Uterus (tissue), 2 donors: ENCODE measurements around the gene TANC2.

ENCODE experiments used
- CTCF ChIP-seq, 4 experiments: fragments of 200-600 bp in 2 of 4; fragments of 450-650 bp in 2 of 4; sonication (generic) in 2 of 4; IDR thresholded peaks; one replicate each; pipeline ENCODE4 v1.5.1; 2016 to 2019; ENCODE audit warnings: antibody characterized with exemption in 4 of 4, mild to moderate bottlenecking in 2 of 4, moderate library complexity in 1 of 4
- POLR2A ChIP-seq, 2 donors: fragments of 450-650 bp; IDR thresholded peaks; one replicate each; pipeline ENCODE4 v1.6.1; 2016; ENCODE audit warnings: antibody characterized with exemption in 2 of 2, mild to moderate bottlenecking in 1 of 2, moderate library complexity in 1 of 2

GRCh38 chr17:62989501-62989900 is 23.5 kb downstream of the TANC2 start:
- TF ChIP-seq CTCF (IDR thresholded peaks at IDR 0.05) (no peak), POLR2A (IDR thresholded peaks at IDR 0.05) (no peak)
